GM18868 (cell line): ENCODE measurements around the gene DAGLB.

ENCODE experiments used
- ATAC-seq: cut with Tn5 transposase; IDR thresholded peaks from one replicate; pipeline ENCODE4 v1.9.1; 2021; ENCODE audit warnings: mild to moderate bottlenecking, moderate library complexity; ENCODE audit not compliant: unreplicated experiment

The DAGLB gene

DNA sequence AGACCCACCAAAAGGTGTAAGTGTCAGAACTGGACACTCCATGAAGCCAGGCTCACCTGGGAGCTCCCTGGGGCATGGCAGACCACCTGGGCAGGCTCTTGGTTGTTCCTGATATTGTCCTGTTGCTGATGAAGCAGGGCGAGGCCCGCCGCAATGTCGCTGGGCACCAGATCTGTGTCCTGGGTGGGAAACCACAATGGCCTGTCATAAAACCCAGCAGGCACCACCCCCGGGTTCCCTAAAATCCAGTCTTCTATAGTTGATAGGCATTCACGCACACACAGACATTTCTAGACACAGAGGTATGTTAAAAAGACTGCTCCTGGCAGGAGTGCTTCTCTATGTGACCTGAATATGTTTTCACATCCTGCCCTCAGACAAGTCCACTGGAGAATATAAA, 15.0 kb downstream of the DAGLB start:
- ATAC-seq = no peak

- no peak for ATAC-seq
Observed at GRCh38 chr7:6430974-6431373, 16.8 kb downstream of the DAGLB start.

DNA sequence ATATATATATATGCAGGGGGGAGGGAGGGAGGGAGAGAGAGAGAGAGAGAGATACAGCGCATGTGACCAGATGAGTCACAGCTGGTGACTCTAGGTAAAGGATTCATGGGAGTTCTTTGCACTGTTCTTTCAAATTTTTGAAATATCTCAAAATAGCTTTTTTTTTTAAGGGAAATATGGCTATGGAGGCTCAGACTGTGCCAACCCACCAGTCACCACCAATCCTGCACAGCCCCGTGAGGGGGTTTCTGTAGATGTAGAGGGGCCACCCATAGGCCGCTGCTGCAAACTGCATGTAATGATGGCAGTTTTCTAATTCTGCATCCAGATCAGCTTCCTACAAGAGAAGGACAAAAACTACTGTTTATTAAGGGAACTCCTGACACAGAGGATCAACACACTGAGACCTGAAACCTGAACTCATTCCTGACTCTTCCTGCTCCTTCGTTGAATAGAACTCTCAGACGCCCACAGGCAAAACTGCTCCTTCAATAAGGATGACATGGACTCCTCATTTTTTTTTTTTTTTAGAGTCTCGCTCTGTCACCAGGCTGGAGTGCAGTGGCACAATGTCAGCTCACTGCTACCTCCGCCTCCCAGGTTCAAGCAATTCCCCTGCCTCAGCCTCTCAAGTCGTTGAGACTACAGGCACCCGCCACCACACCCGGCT, 17.3 kb downstream of the DAGLB start:
- peak; percentile 43 for ATAC-seq

DNA sequence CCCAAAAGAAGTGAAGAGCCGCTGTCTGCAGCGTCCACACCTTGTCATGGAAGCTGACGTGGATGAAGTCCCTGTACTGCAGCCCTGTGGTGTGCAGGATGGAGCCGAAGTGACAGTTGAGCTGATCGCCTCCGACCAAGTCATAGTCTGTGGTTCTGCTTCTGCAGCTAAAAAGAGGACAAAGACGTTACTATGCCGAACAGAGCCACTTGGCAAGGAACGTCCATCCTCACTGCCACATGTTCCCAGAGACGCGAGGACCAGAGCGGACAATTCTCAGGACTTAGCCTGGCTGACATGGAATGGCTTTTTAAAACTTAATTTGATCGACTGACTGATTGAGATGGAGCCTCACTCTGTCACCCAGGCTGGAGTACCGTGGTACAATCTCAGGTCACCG, 21.8 kb downstream of the DAGLB start:
- ATAC-seq = no peak

- ATAC-seq = no peak
Observed at GRCh38 chr7:6423942-6424701, 23.6 kb downstream of the DAGLB start.

DNA sequence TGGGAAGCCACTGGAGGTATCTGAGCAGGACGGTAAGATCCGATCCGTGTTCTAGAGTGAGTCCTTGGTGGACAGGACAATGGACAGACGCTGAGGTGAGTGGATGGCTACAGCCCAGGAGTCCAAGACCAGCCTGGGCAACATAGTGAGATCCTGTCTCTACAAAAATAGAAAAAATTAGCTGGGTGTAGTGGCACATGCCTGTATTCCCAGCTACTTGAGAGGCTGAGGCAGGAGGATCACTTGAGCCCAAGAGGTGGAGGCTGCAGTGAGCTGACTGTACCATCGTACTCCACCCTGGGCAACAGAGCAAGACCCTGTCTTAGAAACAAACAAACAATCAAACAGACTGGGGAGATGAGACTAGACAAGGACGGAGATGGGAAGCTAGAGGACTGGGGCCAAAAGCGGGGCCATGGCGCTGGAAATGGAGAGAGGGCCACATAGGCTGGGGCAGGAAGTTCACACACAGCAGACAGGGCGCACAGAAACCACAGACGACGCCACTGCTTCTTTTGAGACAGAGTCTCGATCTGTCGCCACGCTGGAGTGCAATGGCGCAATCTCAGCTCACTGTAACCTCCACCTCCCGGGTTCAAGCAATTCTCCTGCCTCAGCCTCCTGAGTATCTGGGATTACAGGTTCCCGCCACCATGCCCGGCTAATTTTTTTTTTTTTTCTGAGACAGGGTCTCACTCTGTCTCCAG, 24.7 kb downstream of the DAGLB start:
- ATAC-seq = no peak

- no peak for ATAC-seq
Observed at GRCh38 chr7:6422095-6422494, 25.7 kb downstream of the DAGLB start.

DNA sequence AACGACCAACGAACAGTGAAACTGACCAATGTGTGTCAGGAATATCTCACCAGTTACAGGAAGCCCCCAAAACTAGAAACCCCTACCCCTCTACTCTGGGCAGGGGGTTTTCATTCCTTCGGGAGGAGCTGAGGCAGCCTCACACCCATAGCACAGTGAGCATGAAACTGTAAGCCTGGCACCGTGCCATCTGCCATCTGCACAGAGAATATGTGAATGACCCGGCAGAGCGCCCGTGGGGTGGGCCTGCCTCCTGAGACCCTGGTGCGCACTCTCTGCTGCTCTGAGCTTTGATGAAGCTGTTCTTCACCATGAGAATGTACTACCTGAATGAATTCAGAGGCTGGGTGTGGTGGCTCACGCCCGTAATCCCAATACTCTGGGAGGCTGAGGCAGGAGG, 27.1 kb downstream of the DAGLB start:
- ATAC-seq = no peak

GRCh38 chr7:6419310-6419773, 28.4 kb downstream of the DAGLB start:
- ATAC-seq = no peak

DNA sequence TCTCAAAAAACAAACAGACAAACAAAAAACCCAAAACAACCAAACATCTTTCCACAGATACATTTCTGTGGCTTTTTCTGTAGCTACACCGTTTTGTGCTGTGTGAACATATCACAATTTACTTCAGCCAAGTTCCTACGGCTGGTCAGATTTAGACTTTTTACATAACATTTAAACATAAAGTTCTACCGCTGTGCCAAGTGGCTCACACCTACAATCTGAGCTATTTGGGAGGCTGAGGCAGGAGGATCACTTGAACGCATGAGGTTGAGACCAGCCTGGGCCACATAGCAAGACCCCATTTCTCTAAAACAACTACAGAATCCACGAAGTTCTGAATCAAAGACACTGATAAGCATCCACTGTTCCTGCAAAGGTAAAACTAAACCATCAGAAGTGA, 30.3 kb downstream of the DAGLB start:
- ATAC-seq = no peak

DNA sequence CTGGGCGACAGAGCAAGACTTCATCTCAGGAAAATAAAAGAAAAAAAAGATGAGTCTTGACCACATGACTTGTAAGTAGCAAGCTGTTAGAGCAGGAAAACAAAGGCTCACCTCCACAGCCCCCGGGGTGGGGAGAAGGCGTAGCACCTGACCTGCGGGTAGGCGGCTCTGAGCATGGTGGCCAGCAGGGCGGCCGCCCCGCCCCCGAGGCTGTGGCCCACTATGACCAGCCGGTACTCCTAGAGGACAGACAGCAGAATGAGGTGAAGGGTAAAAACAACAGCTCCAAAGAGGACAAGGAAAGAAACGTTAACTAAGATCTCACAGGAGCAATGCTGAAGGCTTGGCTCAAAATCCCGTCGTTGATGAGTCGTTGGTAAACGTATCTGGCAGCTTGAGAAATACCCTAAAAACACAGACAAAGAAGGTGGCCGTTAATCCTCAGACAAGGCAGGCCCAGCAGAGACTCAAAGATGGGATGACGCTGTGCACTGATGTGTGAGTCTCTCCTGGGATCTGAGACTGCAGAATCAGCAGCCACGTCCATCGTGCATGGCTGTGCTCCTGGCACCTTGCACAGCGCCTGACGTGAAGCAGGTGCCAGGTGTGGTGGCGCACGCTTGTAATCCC, 31.1 kb downstream of the DAGLB start:
- no peak for ATAC-seq

DNA sequence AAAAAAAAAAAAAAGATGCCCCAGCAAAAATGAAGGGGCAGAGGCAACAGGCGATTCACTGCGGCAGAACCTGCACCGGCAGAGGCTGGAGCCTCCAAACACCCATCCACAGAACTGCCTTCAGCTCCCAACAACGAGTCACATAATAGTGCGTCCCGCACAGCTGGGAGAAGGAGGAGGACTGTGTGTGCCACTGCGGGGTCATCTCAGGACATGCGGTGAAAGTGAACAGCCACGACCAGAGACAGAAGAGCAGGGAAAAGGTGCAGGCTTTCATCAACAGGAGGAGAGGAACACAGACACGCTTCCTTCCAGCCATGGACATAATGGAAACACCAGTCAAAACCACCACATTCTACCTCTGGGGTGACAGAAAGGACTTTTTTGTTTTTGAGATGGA, 34.1 kb downstream of the DAGLB start:
- no peak for ATAC-seq

- no peak for ATAC-seq
Observed at GRCh38 chr7:6409944-6410693, 37.6 kb downstream of the DAGLB start.

GRCh38 chr7:6409091-6409490, 38.7 kb downstream of the DAGLB start:
- no peak for ATAC-seq

- no peak for ATAC-seq
Observed at GRCh38 chr7:6407434-6407833, 40.3 kb downstream of the DAGLB start.

DNA sequence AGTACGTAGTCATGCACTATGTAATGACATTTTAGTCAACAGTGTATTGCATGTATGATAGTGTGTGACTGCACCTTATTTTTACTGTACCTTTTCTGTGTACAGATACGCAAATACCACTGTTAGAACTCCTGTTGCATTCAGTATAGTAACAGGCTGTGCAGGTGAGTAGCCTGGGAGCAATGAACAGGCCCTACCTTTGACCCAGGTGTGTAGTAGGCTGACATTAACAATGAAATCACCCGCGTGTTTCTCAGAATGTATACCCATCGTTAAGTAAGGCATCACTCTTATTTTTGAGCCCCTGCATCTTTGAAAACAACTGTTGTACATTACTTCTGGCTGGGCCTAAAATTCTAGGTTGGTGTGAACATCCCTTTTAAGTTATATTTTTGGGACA, 41.6 kb downstream of the DAGLB start:
- ATAC-seq = no peak

GRCh38 chr7:6403907-6404306, 43.8 kb downstream of the DAGLB start:
- ATAC-seq = no peak

GRCh38 chr7:6402741-6403140, 45.0 kb downstream of the DAGLB start:
- no peak for ATAC-seq

DNA sequence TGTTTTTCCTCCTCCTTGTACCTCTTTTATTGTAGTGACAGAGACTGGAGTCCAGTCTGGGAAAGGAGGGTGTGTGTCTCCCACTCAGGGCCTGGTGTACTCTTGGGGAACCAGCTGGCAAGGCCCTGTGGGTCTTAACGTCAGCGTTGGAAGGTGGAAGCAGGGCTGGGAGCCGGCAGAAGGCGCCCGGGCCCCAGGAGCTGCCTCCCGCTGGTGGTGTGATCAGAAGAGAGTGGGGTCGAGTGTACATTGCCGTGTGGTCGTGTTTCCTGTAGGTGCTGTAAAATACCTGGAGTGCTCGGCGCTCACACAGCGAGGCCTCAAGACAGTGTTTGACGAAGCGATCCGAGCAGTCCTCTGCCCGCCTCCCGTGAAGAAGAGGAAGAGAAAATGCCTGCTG, 45.7 kb downstream of the DAGLB start:
- no peak for ATAC-seq

GRCh38 chr7:6401536-6401935, 46.2 kb downstream of the DAGLB start:
- no peak for ATAC-seq
